GM18867 (cell line): ENCODE measurements around the gene SORCS2.

ENCODE experiments used
- ATAC-seq: cut with Tn5 transposase; IDR thresholded peaks from one replicate; pipeline ENCODE4 v1.9.1; 2021; ENCODE audit warnings: mild to moderate bottlenecking, moderate library complexity; ENCODE audit not compliant: unreplicated experiment

Gene SORCS2

DNA sequence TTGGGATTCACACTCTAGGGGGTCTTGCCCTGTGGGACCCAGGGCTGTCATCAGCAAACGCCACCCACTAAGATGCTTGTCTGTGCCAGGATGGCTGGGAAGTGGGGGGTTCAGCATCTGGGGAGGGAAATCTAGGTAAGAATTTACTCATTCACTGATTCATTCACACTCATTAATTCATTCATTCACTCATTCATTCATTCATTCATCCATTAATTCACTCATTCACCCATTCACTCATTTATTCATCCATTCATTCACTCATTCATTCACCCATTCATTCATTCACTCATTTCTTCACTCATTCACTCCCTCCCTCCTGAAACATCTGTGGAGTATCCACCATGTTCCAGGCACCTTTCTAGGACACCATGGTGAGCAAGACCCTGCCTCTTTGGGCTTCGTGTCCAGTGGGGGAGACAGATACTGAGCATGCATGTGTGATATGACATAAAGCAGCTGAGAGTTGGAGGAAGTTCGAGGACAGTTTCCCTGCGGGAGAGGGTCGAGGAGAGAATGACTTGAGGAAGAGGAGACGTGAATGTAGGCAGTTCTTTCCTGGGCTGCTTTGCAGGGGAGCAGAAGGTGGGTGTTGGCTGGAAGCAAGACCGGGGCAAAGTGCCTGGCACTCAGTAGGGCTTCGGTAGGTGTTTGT lies 90.6 kb downstream of the SORCS2 start:
- ATAC-seq, result no peak

DNA sequence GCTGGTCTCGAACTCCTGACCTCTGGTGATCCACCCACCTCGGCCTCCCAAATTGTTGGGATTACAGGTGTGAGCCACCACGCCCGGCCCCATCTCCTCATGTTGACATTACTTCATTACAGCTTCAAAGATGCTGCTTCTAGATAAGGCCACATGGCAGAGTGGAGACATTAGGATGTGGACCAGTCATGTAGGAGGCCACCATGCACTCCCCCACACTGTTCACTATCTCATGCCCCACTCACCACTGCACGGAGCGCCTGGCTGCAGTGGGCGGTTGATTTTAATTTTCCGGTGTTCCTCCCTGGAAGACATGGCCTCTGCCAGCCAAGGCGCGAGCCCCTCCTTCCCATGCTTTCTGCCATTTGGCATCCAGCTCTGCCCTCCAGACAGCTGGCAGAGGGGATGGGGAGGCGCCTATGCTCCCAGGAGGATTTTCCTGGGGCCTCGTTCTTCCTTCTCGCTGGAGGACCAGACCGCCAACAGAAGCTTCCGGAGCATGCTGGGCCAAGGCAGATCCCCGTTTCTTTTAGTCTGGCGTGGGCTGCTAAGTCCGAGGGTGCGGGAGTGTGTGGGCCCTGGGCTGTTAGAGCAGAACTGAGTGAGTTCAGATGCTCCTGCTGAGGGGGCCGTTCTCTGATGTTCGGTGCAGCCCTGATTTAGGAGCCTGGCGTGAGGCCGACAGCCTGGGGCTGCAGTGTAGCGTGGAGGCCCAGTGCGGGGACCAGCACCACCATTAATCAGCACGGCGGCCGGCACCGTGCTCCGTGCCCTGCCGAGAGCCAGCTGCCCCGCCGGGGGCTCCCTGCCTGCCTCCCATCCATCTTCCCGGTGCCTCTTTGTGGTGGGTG lies 93.1 kb downstream of the SORCS2 start:
- ATAC-seq, result no peak

DNA sequence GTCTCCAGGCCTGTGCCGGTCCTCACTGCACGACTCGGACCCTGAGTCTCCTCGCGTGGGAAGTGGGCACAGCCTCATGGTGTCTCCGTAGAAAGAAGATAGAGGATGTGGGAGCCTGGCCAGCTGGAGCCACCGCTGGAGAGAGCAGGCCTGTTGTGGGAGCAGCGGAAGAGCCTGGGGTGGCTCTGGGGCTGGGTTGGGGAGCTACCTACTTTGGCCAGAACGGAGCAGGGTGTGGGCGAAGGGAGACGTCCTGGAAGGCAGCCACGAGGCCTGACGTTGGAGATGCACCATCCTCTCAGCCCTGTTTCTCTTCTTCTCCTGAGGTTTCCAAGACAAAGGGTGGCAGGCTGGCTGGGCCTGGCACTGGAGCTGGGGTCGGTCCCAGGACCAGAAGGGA lies 93.8 kb downstream of the SORCS2 start:
- no peak for ATAC-seq

DNA sequence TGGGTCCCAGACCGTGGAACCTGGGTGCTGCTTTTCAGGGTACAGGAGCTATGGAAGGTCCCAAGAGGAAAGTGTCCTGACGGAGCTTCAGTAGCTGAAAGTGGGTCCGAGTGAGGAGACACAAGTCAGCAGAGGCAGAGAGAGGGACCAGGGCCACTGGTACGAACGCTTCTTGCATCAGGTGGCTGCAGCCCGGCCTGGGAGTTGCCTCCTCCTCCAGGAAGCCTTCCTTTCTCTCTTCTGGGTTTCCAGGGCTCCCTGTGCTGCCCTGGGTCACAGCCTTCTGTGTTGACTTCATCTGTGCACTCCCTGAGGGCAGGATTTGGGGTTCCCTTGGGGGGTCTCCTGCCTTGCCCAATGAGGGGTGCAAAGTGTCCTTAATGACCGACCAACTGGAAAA lies 94.5 kb downstream of the SORCS2 start:
- no peak for ATAC-seq

DNA sequence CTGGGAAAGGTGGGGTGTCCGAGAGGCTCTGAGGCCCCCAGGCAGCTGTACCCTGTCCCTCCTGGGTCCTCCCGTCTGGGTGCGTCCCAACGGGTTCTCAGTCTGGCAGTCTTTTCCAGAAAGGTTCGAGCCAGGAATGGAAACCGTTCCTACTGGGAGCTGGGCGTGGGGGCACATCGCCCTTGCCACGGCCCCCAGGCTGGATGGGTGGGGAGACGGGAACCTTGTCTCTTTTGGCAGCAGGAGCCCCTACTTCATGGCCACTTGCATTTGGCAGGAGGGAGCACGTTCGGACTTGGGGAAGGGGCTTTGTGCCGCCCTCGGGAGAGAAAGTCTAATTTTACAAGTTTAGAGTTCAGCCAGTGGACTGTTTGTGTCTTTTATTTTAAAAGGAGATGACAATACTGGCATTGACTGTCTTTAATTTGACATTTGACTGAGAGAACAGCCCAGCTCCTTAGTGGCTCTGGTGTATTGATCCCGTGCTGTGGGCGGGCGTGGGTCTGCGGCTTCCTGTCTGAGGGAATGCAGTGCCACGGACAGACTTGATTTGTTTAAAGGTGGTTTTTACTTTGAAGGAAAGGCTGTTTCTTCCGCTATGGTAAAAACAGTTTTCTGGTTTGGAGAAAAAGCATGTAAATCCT lies 95.1 kb downstream of the SORCS2 start:
- no peak for ATAC-seq

DNA sequence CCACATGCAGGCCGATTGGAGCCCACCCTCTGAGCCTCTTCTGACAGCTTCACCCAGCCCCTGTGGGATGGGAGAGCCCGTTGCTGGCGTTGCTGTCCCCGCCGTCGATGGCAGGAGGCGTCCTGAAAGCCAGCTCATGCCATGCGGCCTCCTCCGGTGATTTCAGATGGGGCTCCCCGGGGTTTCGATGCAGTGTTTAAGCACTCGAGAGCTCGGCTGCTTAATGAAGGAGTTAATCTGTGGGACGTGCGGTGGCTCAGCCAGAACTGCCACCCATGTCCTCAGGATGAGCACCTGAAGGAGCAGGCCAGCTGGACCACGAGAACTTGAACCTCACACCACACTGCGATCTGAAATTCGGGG lies 95.6 kb downstream of the SORCS2 start:
- no peak for ATAC-seq

DNA sequence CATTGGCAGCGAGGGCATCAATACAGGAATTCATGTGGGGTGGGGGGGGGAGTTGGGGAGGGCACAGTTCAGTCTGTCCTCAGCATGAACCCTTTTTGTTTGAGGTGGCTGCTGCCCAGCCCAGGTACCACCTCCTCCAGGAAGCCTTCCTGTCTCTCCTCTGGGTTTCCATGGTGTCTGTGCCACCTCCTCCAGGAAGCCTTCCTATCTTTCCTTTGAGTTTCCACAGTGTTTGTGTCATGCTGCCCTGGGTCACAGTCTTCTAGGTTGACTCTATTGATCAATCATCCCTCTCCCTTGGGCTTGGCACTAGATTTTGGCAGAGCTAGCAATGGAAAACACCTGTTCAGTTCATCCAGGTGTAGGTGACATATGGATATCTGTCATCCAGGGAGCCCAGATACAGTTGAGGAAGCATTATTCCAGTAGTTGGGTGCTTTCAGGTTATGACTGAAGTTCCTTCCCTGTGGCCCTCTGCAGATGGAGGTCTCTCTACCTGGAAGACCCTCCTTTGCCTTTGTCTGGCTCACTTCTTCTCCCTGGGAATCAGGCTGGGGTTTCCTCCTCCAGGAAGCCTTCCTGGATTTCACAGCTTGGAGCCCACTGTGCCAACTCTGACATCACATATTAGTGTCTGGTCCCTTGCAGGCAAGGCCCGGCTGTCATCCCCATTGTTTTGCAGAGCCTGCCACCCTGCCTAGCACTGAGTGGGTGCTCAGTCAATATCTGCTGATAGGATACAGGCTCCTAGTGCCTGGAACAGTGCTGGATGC lies 96.6 kb downstream of the SORCS2 start:
- ATAC-seq, result no peak

DNA sequence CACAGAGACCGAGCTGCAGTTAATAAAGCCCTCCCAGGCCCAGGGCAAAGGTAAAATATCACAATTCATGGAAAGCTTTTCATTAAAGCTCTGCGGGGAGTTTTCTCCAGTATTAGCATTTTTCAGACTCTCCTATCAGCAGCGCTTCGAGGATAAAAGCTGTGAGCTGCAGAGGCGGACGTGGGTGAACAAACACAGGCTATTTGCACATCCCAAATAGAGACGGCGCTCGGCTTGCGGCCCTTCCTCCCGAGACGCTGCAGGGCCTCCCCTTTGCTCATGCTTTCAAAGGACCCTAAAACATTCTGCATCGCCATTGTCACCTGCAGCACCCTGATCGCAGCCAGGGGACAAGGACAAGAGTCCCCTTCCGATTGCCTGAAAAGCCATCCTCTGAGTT lies 97.3 kb downstream of the SORCS2 start:
- ATAC-seq, result no peak

DNA sequence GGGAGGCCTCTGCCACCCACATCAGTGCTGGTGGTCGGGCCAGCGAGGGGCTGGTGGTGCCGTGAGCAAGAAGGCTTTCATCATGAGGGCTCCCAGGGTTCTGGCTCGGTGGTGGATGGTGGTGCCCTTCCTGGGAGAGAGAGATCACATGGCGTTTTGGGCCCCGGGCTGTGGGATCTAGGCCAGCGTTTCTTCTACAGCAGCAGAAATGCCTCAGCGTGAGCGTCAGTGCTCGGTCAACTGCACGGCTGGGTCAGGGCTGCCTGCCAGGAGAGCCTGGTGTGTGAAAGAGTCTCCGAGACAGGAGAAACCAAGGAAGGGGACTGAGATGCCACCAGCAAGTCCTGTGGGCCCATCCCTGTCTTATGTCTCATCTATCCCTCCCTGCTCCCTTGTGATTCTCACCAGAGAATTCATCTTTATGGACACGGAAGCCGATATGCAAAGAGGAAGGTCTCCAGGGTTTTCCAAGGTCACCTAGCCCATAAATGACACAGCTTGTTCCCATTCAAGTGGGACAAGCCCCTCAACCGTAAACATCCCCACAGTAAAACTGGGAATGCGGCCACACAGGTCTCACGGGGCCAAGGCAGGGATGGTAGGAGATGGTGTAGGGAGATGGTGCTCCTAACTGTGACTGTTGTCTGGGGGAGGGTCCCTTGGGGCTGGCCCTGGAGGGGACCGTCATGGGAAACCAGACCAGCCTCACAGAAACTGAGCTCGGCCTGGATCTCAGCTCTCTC lies 99.2 kb downstream of the SORCS2 start:
- no peak for ATAC-seq

DNA sequence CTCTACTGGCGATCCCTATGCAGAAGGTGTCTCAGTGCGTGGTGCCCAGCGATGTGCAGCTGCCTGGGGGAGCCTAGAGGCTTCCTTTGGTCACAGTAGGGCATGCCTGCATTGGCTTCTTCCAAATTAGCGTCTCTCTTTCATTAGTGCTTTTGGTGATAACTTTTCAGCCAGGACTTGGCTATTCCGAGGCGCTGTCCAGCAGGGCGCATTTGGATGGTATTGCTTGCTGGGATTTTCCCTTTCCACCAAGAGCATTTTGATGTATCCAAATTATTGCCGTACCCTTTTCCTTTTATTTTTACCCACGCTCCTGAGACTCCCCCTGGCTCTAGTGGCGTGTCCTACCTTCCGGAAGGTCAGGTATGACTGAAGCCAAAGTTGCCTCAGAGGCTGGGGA lies 101.4 kb downstream of the SORCS2 start:
- ATAC-seq, result no peak

DNA sequence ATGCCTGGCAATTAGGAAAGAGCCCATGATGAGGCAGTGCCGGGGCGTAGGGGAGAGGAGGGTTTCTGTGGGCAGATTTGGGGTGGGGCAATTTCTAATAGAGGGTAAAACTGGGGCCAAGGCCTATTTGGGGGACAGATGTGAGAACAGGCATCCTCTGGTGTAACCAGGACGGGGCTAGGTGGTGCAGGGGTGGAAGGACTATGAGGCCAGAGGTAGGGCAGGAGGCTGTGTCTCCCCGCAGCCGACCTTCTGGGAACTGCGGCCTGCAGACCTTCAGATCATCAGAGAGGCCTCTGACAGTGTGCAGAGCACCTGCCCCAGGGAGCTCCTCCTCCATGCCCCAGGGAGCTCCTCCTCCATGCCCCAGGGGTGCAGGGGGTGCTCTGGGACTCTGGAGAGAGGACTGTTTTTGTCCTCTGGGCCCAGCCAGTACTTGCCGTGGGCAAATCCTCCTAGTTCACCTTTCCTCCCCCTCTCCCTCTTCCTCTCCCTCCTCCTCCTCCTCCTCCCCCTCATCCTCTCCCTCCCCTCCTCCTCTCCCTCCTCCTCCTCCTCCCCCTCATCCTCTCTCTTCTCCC lies 101.9 kb downstream of the SORCS2 start:
- ATAC-seq, result no peak

DNA sequence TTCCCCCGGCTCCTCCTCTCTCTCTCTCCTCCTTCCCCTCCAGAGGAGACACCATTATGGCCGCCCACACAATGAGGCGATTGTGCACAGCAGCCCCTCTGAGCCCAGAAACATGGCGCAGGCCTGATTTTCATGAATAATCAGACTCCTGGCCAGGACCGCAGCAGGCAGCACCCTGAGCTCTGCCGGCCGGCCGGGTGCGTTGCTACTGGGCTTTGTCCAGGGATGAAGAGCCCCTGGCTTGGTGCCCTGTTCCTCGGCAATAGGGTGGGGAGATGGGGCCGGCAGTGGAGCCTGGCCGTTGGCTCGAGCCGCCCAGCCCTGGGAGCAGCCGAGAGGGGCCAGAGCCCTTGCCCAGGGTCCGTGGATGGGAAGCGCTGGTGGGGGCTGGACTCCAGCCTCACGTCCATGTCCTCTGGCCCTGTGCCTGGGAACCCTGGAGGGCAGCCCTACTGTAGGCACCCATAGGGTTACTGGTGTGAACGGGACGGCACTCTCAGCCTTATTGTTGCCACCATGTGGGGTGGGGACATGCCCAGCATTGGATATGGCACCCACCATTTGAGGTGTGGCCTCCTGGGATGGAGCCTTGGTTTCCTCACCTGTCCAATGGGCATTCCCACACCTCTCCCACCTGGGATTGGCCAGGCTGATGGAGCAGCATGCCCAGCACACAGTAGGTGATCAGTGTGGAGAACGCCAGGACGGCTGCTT lies 103.0 kb downstream of the SORCS2 start:
- no peak for ATAC-seq

DNA sequence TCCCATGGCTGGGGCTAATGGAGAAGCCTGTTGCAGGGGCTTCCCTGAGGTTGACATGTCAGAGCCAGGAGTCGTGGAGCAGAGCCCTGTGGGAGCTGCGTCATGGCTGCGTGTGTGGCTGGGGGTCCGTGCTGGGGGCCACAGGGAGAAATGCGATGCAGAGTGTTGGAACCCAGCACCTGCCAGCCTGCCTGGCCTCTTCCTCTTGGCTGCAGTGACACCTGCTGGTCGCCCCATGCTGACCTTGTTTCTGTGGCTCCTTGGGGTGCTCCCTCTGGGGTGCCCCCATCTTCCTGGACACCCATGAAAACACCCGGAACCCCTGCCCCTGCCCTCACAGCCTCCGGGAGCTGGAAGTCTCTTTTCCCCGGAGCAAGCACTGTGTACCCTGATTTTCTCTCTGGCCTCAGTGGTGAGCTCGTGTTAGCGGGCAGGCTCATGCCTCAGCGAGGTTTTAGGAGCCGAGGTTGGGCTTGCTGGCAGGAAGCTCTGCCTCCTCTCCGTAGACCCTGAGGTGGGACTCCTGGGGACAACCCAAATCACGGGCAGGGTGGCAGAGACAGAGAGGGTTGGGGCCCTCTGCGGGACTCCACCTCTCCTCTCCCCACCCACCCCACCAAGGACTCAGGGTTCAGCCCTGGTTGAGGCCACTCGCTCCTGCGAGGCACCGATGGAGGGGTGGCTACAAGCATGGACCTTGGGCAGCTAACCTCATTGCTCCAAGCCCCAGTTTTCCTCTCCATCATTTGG lies 103.7 kb downstream of the SORCS2 start:
- ATAC-seq, result no peak

DNA sequence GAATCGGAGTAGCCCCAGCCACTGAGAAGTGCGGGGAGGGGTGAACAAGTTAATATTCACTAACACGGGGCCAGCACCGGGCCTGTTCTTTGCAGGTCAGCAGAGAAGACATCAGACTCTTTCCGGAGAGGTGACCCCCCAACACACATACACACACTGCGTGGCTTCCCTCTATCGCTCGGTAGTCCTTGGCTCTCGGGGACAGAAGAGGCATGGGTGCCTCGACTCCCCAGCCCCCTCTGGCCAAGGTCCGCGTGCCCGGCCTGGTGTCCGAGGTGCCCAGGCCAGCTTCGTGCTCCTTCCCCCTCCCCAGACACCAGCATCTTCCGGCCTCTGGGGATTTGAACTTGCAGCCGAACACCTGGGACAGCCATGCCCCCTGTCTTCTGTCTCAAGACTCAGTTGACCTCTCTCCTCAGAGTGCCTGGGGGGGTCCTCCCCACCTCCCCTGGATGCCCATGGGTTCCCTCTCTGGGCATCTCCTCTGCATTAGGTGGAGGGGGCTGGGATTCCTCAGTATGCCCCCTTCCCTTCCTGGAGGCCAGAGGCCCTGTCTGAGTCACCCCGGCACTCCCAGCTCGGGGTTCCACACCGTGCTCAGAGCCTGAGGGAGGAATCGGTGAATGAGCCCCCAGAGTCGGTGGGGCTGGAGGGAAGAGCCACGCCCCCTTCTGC lies 104.5 kb downstream of the SORCS2 start:
- ATAC-seq, result no peak

DNA sequence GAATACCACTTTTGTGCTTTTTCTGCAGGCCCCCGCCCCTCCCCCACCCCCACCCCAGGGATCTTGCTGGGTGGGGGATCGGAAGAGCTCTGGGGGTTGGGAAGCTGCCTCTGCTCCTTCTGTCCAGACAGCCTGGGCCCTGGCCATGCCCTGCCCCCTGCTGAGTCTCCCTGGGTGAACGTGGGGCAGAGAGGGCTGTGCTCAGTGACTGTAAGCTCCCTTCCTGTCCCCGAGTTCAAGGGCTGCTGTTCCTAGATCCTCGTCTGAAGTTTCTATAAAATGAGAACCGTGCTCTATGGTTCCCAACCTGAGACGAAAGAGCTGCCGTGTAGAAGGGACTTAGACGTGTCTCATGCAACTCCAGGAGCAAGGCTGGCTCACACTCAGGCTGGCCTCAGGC lies 105.0 kb downstream of the SORCS2 start:
- no peak for ATAC-seq

DNA sequence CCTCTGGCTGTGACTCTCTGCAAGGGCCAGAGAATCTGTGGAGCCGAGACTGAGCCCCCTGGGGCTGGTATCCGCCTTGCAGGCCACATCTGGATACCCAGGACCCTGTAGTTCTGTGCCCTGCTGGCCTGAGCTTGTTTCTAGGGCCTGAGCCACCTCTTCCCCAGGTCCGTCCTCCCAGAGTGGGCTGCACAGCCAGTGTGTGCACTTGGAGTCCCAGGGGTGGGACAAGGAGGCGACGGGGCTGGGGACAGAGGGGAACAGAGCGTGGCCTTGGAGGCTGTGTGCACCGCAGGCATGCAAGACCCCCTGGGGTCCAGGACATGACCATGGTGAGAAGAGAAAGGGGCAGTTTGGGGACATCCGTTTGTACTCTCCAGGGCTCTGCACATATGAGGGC lies 105.5 kb downstream of the SORCS2 start:
- ATAC-seq, result no peak

DNA sequence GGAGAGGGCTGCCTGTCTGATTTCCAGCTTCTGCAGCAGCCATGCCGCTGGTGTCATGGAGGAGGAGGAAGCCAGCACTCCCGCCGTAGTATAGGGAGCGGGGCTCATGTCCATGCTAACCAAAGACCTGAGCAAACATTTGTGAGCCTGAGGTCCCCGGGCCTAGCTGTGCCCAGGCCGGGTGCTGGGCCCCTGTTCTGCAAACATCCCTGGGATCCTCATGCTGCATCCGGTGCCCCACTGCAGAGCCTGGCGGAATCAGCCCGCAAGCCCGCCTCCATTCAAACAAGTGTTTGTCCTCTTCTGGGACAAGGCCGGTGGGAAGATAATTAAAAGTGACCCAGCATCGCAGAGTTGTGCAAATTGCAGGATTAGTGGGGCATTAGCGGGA lies 106.3 kb downstream of the SORCS2 start:
- no peak for ATAC-seq
